ENCODE results near the gene TLCD2.

Gene TLCD2

GRCh38 chr17:1753767-1754429 is 43.7 kb upstream of the TLCD2 start:
- no peak for TF ChIP-seq CTCF (IDR thresholded peaks at IDR 0.05; ENCODE audit: low read depth, low read length, missing control alignments)
- DNase-seq (ENCODE audit: low read depth): no peak
- in situ Hi-C loops (cut with HindIII; ENCODE audit: low sequenced_read_pairs): no loop called here

GRCh38 chr17:1752425-1753262 is 42.5 kb upstream of the TLCD2 start:
- in situ Hi-C loops (cut with HindIII; ENCODE audit: low sequenced_read_pairs): no loop called here
- TF ChIP-seq CTCF (IDR thresholded peaks at IDR 0.05; ENCODE audit: low read depth, low read length, missing control alignments): no peak
- no peak overlapping the region for H3K4me3 ChIP-seq (ENCODE audit: low read depth, low read length)
- no peak for DNase-seq (ENCODE audit: low read depth)

More at GRCh38 chr17:1753767-1754429, 43.7 kb upstream of the TLCD2 start:
- no peak overlapping the region for H3K4me3 ChIP-seq (ENCODE audit: low read depth, low read length)

- no peak for TF ChIP-seq CTCF (IDR thresholded peaks at IDR 0.05; ENCODE audit: low read depth, low read length, missing control alignments)
- in situ Hi-C loops (cut with HindIII; ENCODE audit: low sequenced_read_pairs): no loop called here
- no peak for DNase-seq (ENCODE audit: low read depth)
- H3K4me3 ChIP-seq (ENCODE audit: low read depth, low read length): no peak overlapping the region
Observed at GRCh38 chr17:1750628-1751027, 40.5 kb upstream of the TLCD2 start.

GRCh38 chr17:1746975-1747543 is 36.9 kb upstream of the TLCD2 start:
- no peak for DNase-seq (ENCODE audit: low read depth)
- in situ Hi-C loops (cut with HindIII; ENCODE audit: low sequenced_read_pairs): no loop called here
- H3K4me3 ChIP-seq (ENCODE audit: low read depth, low read length): no peak overlapping the region
- no peak for TF ChIP-seq CTCF (IDR thresholded peaks at IDR 0.05; ENCODE audit: low read depth, low read length, missing control alignments)

- in situ Hi-C loops (cut with HindIII; ENCODE audit: low sequenced_read_pairs): no loop called here
- no peak for DNase-seq (ENCODE audit: low read depth)
- no peak overlapping the region for H3K4me3 ChIP-seq (ENCODE audit: low read depth, low read length)
- no peak for TF ChIP-seq CTCF (IDR thresholded peaks at IDR 0.05; ENCODE audit: low read depth, low read length, missing control alignments)
Observed at GRCh38 chr17:1745513-1746020, 35.4 kb upstream of the TLCD2 start.

All from astrocyte of the cerebellum (primary cell).